Fibroblast of the aortic adventitia (primary cell): ENCODE measurements around the gene KLF2. TPM values are rescaled to one million over a fixed set of nuclear protein-coding genes. Genes with fewer than 3 reads are reported as not detected.
"Not testable (repeated sequence)": the region's sequence is repeated elsewhere in the genome, so short reads cannot be mapped to it uniquely, and the experiment has no call there.

Source experiments
- DNase-seq: peaks from one replicate; pipeline ENCODE4 v3.0.0-alpha.2; 2010; ENCODE audit warnings: low read depth
- H3K4me3 ChIP-seq: 2 replicates; pipeline ENCODE4 v1.5.1; 2011; ENCODE audit warnings: low read depth, mild to moderate bottlenecking, control low read depth, low read length, moderate library complexity
- CTCF ChIP-seq: IDR thresholded peaks from 2 replicates; pipeline ENCODE4 v1.5.1; 2011; ENCODE audit warnings: mild to moderate bottlenecking, low read length, control low read depth, inconsistent platforms; ENCODE audit not compliant: insufficient read depth
- total RNA-seq: library from RNA; depleted of rRNA; stranded (reverse); fragments of >200 nt; gene quantifications from 2 replicates; pipeline ENCODE4 v1.2.3, GENCODE V29; 2012; ENCODE audit warnings: low replicate concordance

The KLF2 gene
- total RNA-seq, 1 donor: 2.2 TPM

- H3K4me3 ChIP-seq: no peak overlapping the region
- no peak for TF ChIP-seq CTCF
- no peak for DNase-seq
Observed at GRCh38 chr19:16343156-16343555, 18.5 kb downstream of the KLF2 start.

- no peak for DNase-seq
- TF ChIP-seq CTCF: no peak
- H3K4me3 ChIP-seq: no peak overlapping the region
Observed at GRCh38 chr19:16345457-16345856, 20.8 kb downstream of the KLF2 start.

GRCh38 chr19:16347099-16347498 is 22.5 kb downstream of the KLF2 start:
- not testable (repeated sequence) for H3K4me3 ChIP-seq, DNase-seq

- no peak overlapping the region for H3K4me3 ChIP-seq
- TF ChIP-seq CTCF: no peak
- DNase-seq: peak; percentile 18
Observed at GRCh38 chr19:16347706-16348105, 23.1 kb downstream of the KLF2 start.

GRCh38 chr19:16349551-16350152 is 25.0 kb downstream of the KLF2 start:
- no peak for DNase-seq
- H3K4me3 ChIP-seq: no peak overlapping the region
- TF ChIP-seq CTCF: no peak

GRCh38 chr19:16351133-16351809 is 26.6 kb downstream of the KLF2 start:
- H3K4me3 ChIP-seq: no peak overlapping the region
- TF ChIP-seq CTCF: no peak
- peak; percentile 51 for DNase-seq

- no peak for DNase-seq
- TF ChIP-seq CTCF: no peak
- H3K4me3 ChIP-seq: no peak overlapping the region
Observed at GRCh38 chr19:16355293-16356043, 30.8 kb downstream of the KLF2 start.
